ENCODE data around the gene OLFM2.
"Not testable (repeated sequence)": the region's sequence is repeated elsewhere in the genome, so short reads cannot be mapped to it uniquely, and the experiment has no call there.

The OLFM2 gene

GRCh38 chr19:9823816-9824215 lies 112.5 kb downstream of the OLFM2 start:
- no peak overlapping the region for H2AFZ ChIP-seq (ENCODE audit: low read length)
- H3K4me1 ChIP-seq (ENCODE audit: insufficient read depth, low read length, poor library complexity, severe bottlenecking) = peaks cover 10% of the 10 kb centered on the region
- no peaks in the 10 kb centered on the region for H3K9me2 ChIP-seq (replicated peaks; ENCODE audit: low read depth, low read length)
- H3K79me2 ChIP-seq (ENCODE audit: insufficient read depth, low read length) = peaks cover 33% of the 10 kb centered on the region
- H3K27me3 ChIP-seq (ENCODE audit: insufficient read depth, low read length, poor library complexity, severe bottlenecking) = no peaks in the 10 kb centered on the region
- peaks cover 18% of the 10 kb centered on the region for H4K20me1 ChIP-seq (ENCODE audit: insufficient read depth, low read length, poor library complexity, severe bottlenecking)
- H3K36me3 ChIP-seq (ENCODE audit: insufficient read depth, low read length) = no peaks in the 10 kb centered on the region
- no peak overlapping the region for H3K9ac ChIP-seq (ENCODE audit: low read depth, low read length, poor library complexity, severe bottlenecking)
- no peaks in the 10 kb centered on the region for H3K9me3 ChIP-seq (ENCODE audit: insufficient read depth, low read depth, low read length)
- no peaks in the 10 kb centered on the region for H3F3A ChIP-seq (ENCODE audit: low read depth)
- no peak overlapping the region for H3K4me2 ChIP-seq (ENCODE audit: low read depth, low read length, poor library complexity, severe bottlenecking)
- no peak overlapping the region for H3K4me3 ChIP-seq (ENCODE audit: low read length, poor library complexity, severe bottlenecking)
- TF ChIP-seq EZH2phosphoT487 (IDR thresholded peaks at IDR 0.05; ENCODE audit: borderline replicate concordance) = no peak
- TF ChIP-seq CTCF (conservative IDR thresholded peaks at IDR 0.05; ENCODE audit: low read length) = no peak

DNA sequence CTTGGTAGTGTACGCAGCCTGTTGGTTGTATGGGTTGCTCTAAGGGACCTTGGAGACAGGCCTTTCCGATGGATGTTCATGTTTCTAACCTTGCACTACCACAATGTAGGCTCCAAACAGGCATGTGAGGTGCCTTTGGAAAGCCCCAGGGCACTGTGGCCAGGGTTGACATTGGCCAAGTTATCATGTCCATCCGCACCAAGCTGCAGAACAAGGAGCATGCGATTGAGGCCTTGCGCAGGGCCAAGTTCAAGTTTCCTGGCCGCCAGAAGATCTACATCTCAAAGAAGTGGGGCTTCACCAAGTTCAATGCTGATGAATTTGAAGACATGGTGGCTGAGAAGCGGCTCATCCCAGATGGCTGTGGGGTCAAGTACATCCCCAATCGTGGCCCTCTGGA lies 116.3 kb downstream of the OLFM2 start:
- peak overlapping the region; percentile 56 for H2AFZ ChIP-seq (ENCODE audit: low read length)
- not testable (repeated sequence) for H3K36me3 ChIP-seq (ENCODE audit: insufficient read depth, low read length); H3F3A ChIP-seq (ENCODE audit: low read depth); H3K27me3 ChIP-seq (ENCODE audit: insufficient read depth, low read length, poor library complexity, severe bottlenecking); H3K9me3 ChIP-seq (ENCODE audit: insufficient read depth, low read depth, low read length); H3K9me2 ChIP-seq (replicated peaks; ENCODE audit: low read depth, low read length)
- H3K4me2 ChIP-seq (ENCODE audit: low read depth, low read length, poor library complexity, severe bottlenecking) = peak overlapping the region; percentile 72
- H3K4me3 ChIP-seq (ENCODE audit: low read length, poor library complexity, severe bottlenecking) = peak overlapping the region; percentile 69
- H3K4me1 ChIP-seq (ENCODE audit: insufficient read depth, low read length, poor library complexity, severe bottlenecking) = peaks cover 18% of the 10 kb centered on the region
- peaks cover 15% of the 10 kb centered on the region for H4K20me1 ChIP-seq (ENCODE audit: insufficient read depth, low read length, poor library complexity, severe bottlenecking)
- peaks cover 30% of the 10 kb centered on the region for H3K79me2 ChIP-seq (ENCODE audit: insufficient read depth, low read length)
- H3K9ac ChIP-seq (ENCODE audit: low read depth, low read length, poor library complexity, severe bottlenecking) = peak overlapping the region; percentile 47

- TF ChIP-seq CTCF (conservative IDR thresholded peaks at IDR 0.05; ENCODE audit: low read length) (no peak), EZH2phosphoT487 (IDR thresholded peaks at IDR 0.05; ENCODE audit: borderline replicate concordance) (no peak)
- Histone ChIP-seq H3K79me2 (ENCODE audit: insufficient read depth, low read length) (peaks cover 30% of the 10 kb centered on the region), H4K20me1 (ENCODE audit: insufficient read depth, low read length, poor library complexity, severe bottlenecking) (peaks cover 15% of the 10 kb centered on the region), H3K4me1 (ENCODE audit: insufficient read depth, low read length, poor library complexity, severe bottlenecking) (peaks cover 18% of the 10 kb centered on the region), H3K27me3 (ENCODE audit: insufficient read depth, low read length, poor library complexity, severe bottlenecking) (no peaks in the 10 kb centered on the region), H3K9me3 (ENCODE audit: insufficient read depth, low read depth, low read length) (no peaks in the 10 kb centered on the region), H3K36me3 (ENCODE audit: insufficient read depth, low read length) (no peaks in the 10 kb centered on the region), H3K4me3 (ENCODE audit: low read length, poor library complexity, severe bottlenecking) (peak overlapping the region; percentile 69), H3F3A (ENCODE audit: low read depth) (no peaks in the 10 kb centered on the region), H3K9ac (ENCODE audit: low read depth, low read length, poor library complexity, severe bottlenecking) (peak overlapping the region; percentile 47), H2AFZ (ENCODE audit: low read length) (peak overlapping the region; percentile 56), H3K9me2 (replicated peaks; ENCODE audit: low read depth, low read length) (no peaks in the 10 kb centered on the region), H3K4me2 (ENCODE audit: low read depth, low read length, poor library complexity, severe bottlenecking) (peak overlapping the region; percentile 72)
Observed at GRCh38 chr19:9819596-9819909, 116.8 kb downstream of the OLFM2 start.

DNA sequence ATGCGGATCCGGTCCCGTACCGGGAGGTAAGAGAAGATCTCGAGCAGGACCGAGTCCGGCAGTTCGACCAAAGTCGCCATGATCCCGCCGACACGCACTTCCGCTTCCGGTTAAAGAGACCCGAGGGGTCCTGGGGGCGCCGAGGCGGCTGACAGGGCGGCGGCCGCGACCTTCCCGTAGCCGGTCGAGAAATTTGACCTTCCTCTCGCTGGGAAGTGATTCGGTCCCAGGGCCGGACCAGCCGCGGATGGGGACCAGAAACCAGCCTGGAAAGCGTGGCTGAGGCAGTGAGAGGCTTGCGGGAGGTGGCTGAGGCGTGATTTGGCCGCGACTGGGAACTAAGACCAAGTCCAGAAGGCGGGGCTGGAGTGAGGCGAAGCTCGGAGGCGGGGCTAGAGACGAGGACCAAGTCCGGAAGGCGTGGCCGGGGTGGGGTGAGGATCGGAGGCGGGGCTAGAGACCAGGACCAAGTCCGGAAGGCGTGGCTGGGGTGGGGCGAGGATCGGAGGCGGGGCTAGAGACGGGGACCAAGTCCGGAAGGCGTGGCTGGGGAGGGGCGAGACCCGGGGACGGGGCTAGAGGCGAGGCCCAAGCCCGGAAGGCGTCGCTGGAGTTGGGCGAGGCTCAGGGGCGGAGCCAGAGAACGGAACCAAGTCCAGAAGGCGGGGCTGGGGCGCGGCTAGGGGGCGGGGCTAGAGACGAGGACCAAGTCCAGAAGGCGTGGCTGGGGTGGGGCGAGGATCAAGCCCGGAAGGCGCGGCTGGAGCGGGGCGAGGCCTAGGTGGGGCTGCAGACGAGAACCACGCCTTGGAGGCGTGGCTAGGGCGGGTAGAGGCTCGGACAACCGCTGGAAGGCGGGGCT lies 117.3 kb downstream of the OLFM2 start, which contains the start of gene FBXL12:
Gene FBXL12 (minus strand): TSS at position 346 of the 862 bp plus-strand sequence. CDS start 266 bp downstream, at position 80.
- no peak for TF ChIP-seq CTCF (conservative IDR thresholded peaks at IDR 0.05; ENCODE audit: low read length)
- TF ChIP-seq EZH2phosphoT487 (IDR thresholded peaks at IDR 0.05; ENCODE audit: borderline replicate concordance) = no peak
- H2AFZ ChIP-seq (ENCODE audit: low read length) = peak within 1 kb of the TSS; percentile 81
- peaks cover 15% of the 10 kb centered on the region for H4K20me1 ChIP-seq (ENCODE audit: insufficient read depth, low read length, poor library complexity, severe bottlenecking)
- H3K9ac ChIP-seq (ENCODE audit: low read depth, low read length, poor library complexity, severe bottlenecking) = peak within 1 kb of the TSS; percentile 84
- H3K4me2 ChIP-seq (ENCODE audit: low read depth, low read length, poor library complexity, severe bottlenecking) = peak within 1 kb of the TSS; percentile 96
- no peaks in the 10 kb centered on the region for H3K9me3 ChIP-seq (ENCODE audit: insufficient read depth, low read depth, low read length)
- no peaks in the 10 kb centered on the region for H3K9me2 ChIP-seq (replicated peaks; ENCODE audit: low read depth, low read length)
- H3K4me3 ChIP-seq (ENCODE audit: low read length, poor library complexity, severe bottlenecking) = peak within 1 kb of the TSS; percentile 87
- no peaks in the 10 kb centered on the region for H3K27me3 ChIP-seq (ENCODE audit: insufficient read depth, low read length, poor library complexity, severe bottlenecking)
- H3K4me1 ChIP-seq (ENCODE audit: insufficient read depth, low read length, poor library complexity, severe bottlenecking) = peaks cover 18% of the 10 kb centered on the region
- H3K36me3 ChIP-seq (ENCODE audit: insufficient read depth, low read length) = no peaks in the 10 kb centered on the region
- H3F3A ChIP-seq (ENCODE audit: low read depth) = no peaks in the 10 kb centered on the region
- peaks cover 30% of the 10 kb centered on the region for H3K79me2 ChIP-seq (ENCODE audit: insufficient read depth, low read length)

Data from Loucy (cell line).